Measurements from ENCODE around the gene PUS10.
"Not testable (repeated sequence)": the region's sequence is repeated elsewhere in the genome, so short reads cannot be mapped to it uniquely, and the experiment has no call there.

The PUS10 gene

GRCh38 chr2:61009355-61009754 is 8.7 kb downstream of the PUS10 start:
- no peak for DNase-seq

GRCh38 chr2:61006486-61007105 is 11.5 kb downstream of the PUS10 start:
- DNase-seq, result no peak

GRCh38 chr2:61005736-61006135 is 12.3 kb downstream of the PUS10 start:
- no peak for DNase-seq

GRCh38 chr2:60998628-60999545 is 19.2 kb downstream of the PUS10 start:
- DNase-seq, result no peak

- DNase-seq, result no peak
These were observed 23.9 kb downstream of the PUS10 start for GRCh38 chr2:60994131-60994530.

GRCh38 chr2:60992985-60993392 is 25.1 kb downstream of the PUS10 start:
- DNase-seq, result peak; percentile 5

- no peak for DNase-seq
These were observed 26.4 kb downstream of the PUS10 start for GRCh38 chr2:60991644-60992043.

GRCh38 chr2:60989259-60989658 is 28.8 kb downstream of the PUS10 start:
- DNase-seq, result no peak

GRCh38 chr2:60987656-60988055 is 30.4 kb downstream of the PUS10 start:
- not testable (repeated sequence) for DNase-seq

GRCh38 chr2:60987041-60987440 is 31.0 kb downstream of the PUS10 start:
- DNase-seq, result no peak

- DNase-seq, result no peak
These were observed 33.3 kb downstream of the PUS10 start for GRCh38 chr2:60984720-60985119.

- not testable (repeated sequence) for DNase-seq
These were observed 36.0 kb downstream of the PUS10 start for GRCh38 chr2:60982066-60982465.

GRCh38 chr2:60980071-60980815 is 37.8 kb downstream of the PUS10 start:
- DNase-seq, result no peak

GRCh38 chr2:60979231-60979630 is 38.8 kb downstream of the PUS10 start:
- DNase-seq, result no peak

GRCh38 chr2:60977562-60977895 is 40.5 kb downstream of the PUS10 start:
- no peak for DNase-seq

GRCh38 chr2:60976875-60977561 is 41.0 kb downstream of the PUS10 start:
- DNase-seq, result no peak

- DNase-seq, result no peak
These were observed 41.7 kb downstream of the PUS10 start for GRCh38 chr2:60976256-60976850.

GRCh38 chr2:60974652-60975051 is 43.4 kb downstream of the PUS10 start:
- DNase-seq, result no peak

- DNase-seq, result no peak
These were observed 44.4 kb downstream of the PUS10 start for GRCh38 chr2:60973705-60974104.

- DNase-seq, result no peak
These were observed 45.0 kb downstream of the PUS10 start for GRCh38 chr2:60972889-60973656.

- no peak for DNase-seq
These were observed 51.3 kb downstream of the PUS10 start for GRCh38 chr2:60966507-60967405.

Measured in activated naive CD4-positive, alpha-beta T cell treated with Interleukin-2 at 50 U/mL for 16 hours (primary cell).